Measurements from ENCODE around the gene AP3B1.

Gene AP3B1

DNA sequence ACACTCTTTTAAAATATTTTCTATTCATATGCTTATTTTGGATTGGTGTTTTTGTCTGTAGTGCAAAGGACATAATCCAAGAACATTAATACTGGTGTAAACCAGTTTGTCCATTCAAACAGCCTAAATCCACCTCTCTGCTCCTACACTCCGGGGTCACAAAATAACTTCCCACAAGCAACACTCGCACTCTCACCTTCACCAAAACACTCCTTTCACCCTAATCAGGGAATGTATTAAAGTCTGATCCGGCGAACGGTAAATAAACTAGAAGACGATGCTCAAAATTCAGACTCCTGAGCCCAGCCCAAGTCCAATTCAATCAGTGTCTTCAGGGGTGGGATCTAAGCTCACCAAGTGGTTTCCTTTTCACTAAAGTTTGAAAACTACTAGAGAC lies 649 bp downstream of the AP3B1 start:
- peak overlapping the region; percentile 71 for H3K4me3 ChIP-seq (ENCODE audit: low read depth, low read length, poor library complexity, severe bottlenecking)
- no peak for TF ChIP-seq EZH2 (IDR thresholded peaks at IDR 0.05; ENCODE audit: borderline replicate concordance, low read length)
- no peak for TF ChIP-seq CTCF (IDR thresholded peaks at IDR 0.05; ENCODE audit: low read length)
- no peaks in the 10 kb centered on the region for H3K36me3 ChIP-seq (ENCODE audit: insufficient read depth, low read length)
- 0 out of 2 replicates have a peak overlapping the region, but pooled peaks have one; percentile 24 for H2AFZ ChIP-seq (ENCODE audit: low read length)
- H3K79me2 ChIP-seq (ENCODE audit: insufficient read depth, low read length), result peaks cover 52% of the 10 kb centered on the region
- no peaks in the 10 kb centered on the region for H3K9me2 ChIP-seq (ENCODE audit: low read depth, low read length)
- peak overlapping the region; percentile 76 for H3K9ac ChIP-seq (ENCODE audit: low read length)
- H3K9me3 ChIP-seq (ENCODE audit: low read length), result no peaks in the 10 kb centered on the region
- peaks cover 49% of the 10 kb centered on the region for H3K4me1 ChIP-seq (ENCODE audit: insufficient read depth, low read length, severe bottlenecking)
- no peaks in the 10 kb centered on the region for H3K27me3 ChIP-seq (ENCODE audit: insufficient read depth, low read length)
- H3F3A ChIP-seq (ENCODE audit: insufficient read depth, low read length), result no peaks in the 10 kb centered on the region; the same call in 1 of the 2 replicates
- H3K27ac ChIP-seq (ENCODE audit: low read depth, low read length, poor library complexity, severe bottlenecking), result peak overlapping the region; percentile 37
- H3K4me2 ChIP-seq (ENCODE audit: low read length), result peak overlapping the region; percentile 95
- H4K20me1 ChIP-seq (ENCODE audit: insufficient read depth, low read length), result no peaks in the 10 kb centered on the region

GRCh38 chr5:78291687-78292086 lies 2.8 kb downstream of the AP3B1 start:
- Histone ChIP-seq H3K9me2 (ENCODE audit: low read depth, low read length) (no peaks in the 10 kb centered on the region), H3F3A (ENCODE audit: insufficient read depth, low read length) (peaks cover 4% of the 10 kb centered on the region; the same call in 1 of the 2 replicates), H4K20me1 (ENCODE audit: insufficient read depth, low read length) (no peaks in the 10 kb centered on the region), H3K4me2 (ENCODE audit: low read length) (peak overlapping the region; percentile 27), H3K79me2 (ENCODE audit: insufficient read depth, low read length) (peaks cover 74% of the 10 kb centered on the region), H3K9me3 (ENCODE audit: low read length) (no peaks in the 10 kb centered on the region), H3K36me3 (ENCODE audit: insufficient read depth, low read length) (no peaks in the 10 kb centered on the region), H3K4me3 (ENCODE audit: low read depth, low read length, poor library complexity, severe bottlenecking) (no peak overlapping the region), H3K9ac (ENCODE audit: low read length) (no peak overlapping the region), H3K4me1 (ENCODE audit: insufficient read depth, low read length, severe bottlenecking) (peaks cover 63% of the 10 kb centered on the region), H3K27me3 (ENCODE audit: insufficient read depth, low read length) (no peaks in the 10 kb centered on the region), H2AFZ (ENCODE audit: low read length) (no peak overlapping the region), H3K27ac (ENCODE audit: low read depth, low read length, poor library complexity, severe bottlenecking) (no peak overlapping the region)
- TF ChIP-seq EZH2 (IDR thresholded peaks at IDR 0.05; ENCODE audit: borderline replicate concordance, low read length) (no peak), CTCF (IDR thresholded peaks at IDR 0.05; ENCODE audit: low read length) (no peak)

- Histone ChIP-seq H2AFZ (ENCODE audit: low read length) (no peak overlapping the region), H3K27me3 (ENCODE audit: insufficient read depth, low read length) (no peaks in the 10 kb centered on the region), H3K4me1 (ENCODE audit: insufficient read depth, low read length, severe bottlenecking) (peaks cover 60% of the 10 kb centered on the region), H3K4me3 (ENCODE audit: low read depth, low read length, poor library complexity, severe bottlenecking) (no peak overlapping the region), H3K4me2 (ENCODE audit: low read length) (no peak overlapping the region; the same call in 1 of the 2 replicates), H3K9me2 (ENCODE audit: low read depth, low read length) (no peaks in the 10 kb centered on the region), H3F3A (ENCODE audit: insufficient read depth, low read length) (peaks cover 4% of the 10 kb centered on the region; the same call in 1 of the 2 replicates), H3K79me2 (ENCODE audit: insufficient read depth, low read length) (peaks cover 89% of the 10 kb centered on the region), H4K20me1 (ENCODE audit: insufficient read depth, low read length) (no peaks in the 10 kb centered on the region), H3K36me3 (ENCODE audit: insufficient read depth, low read length) (no peaks in the 10 kb centered on the region), H3K27ac (ENCODE audit: low read depth, low read length, poor library complexity, severe bottlenecking) (peak overlapping the region; percentile 9), H3K9me3 (ENCODE audit: low read length) (no peaks in the 10 kb centered on the region), H3K9ac (ENCODE audit: low read length) (no peak overlapping the region)
- TF ChIP-seq CTCF (IDR thresholded peaks at IDR 0.05; ENCODE audit: low read length) (no peak), EZH2 (IDR thresholded peaks at IDR 0.05; ENCODE audit: borderline replicate concordance, low read length) (no peak)
Observed at GRCh38 chr5:78289911-78290310, 4.6 kb downstream of the AP3B1 start.

Measured in OCI-LY1 (cell line).